ENCODE measurements around the gene ALG14.

Gene ALG14

GRCh38 chr1:95043141-95043980, 29.4 kb downstream of the ALG14 start:
- H3K9me3 Mint-ChIP-seq: no peaks in the 10 kb centered on the region
- H3K4me1 Mint-ChIP-seq: peaks cover 16% of the 10 kb centered on the region
- peak; percentile 98 to 99 (median 99) for TF ChIP-seq CTCF (IDR thresholded peaks at IDR 0.05; ENCODE audit: unreplicated experiment in 3 of 3)
- H3K36me3 Mint-ChIP-seq (ENCODE audit: low read depth): no peaks in the 10 kb centered on the region
- H3K27ac Mint-ChIP-seq: no peak overlapping the region
- H3K4me3 Mint-ChIP-seq: no peak overlapping the region
- H3K27me3 Mint-ChIP-seq (ENCODE audit: low read depth): no peaks in the 10 kb centered on the region

- TF ChIP-seq CTCF (IDR thresholded peaks at IDR 0.05; ENCODE audit: unreplicated experiment in 3 of 3): no peak
- H3K4me1 Mint-ChIP-seq: peaks cover 16% of the 10 kb centered on the region
- no peaks in the 10 kb centered on the region for H3K9me3 Mint-ChIP-seq
- no peaks in the 10 kb centered on the region for H3K36me3 Mint-ChIP-seq (ENCODE audit: low read depth)
- no peak overlapping the region for H3K27ac Mint-ChIP-seq
- H3K4me3 Mint-ChIP-seq: no peak overlapping the region
- H3K27me3 Mint-ChIP-seq (ENCODE audit: low read depth): no peaks in the 10 kb centered on the region
These were observed 30.5 kb downstream of the ALG14 start for GRCh38 chr1:95042286-95042685.

GRCh38 chr1:95041491-95042165, 31.1 kb downstream of the ALG14 start:
- Mint-ChIP-seq H3K4me3 (no peak overlapping the region), H3K4me1 (peaks cover 16% of the 10 kb centered on the region), H3K27me3 (ENCODE audit: low read depth) (no peaks in the 10 kb centered on the region), H3K9me3 (no peaks in the 10 kb centered on the region), H3K36me3 (ENCODE audit: low read depth) (no peaks in the 10 kb centered on the region), H3K27ac (peak overlapping the region in 2 of 3 experiments; percentile 68 to 79)
- peak; percentile 86 to 90 (median 88) for TF ChIP-seq CTCF (IDR thresholded peaks at IDR 0.05; ENCODE audit: unreplicated experiment in 3 of 3)

- Mint-ChIP-seq H3K27me3 (ENCODE audit: low read depth) (no peaks in the 10 kb centered on the region), H3K36me3 (ENCODE audit: low read depth) (no peaks in the 10 kb centered on the region), H3K4me3 (no peak overlapping the region), H3K27ac (no peak overlapping the region), H3K4me1 (peaks cover 16% of the 10 kb centered on the region), H3K9me3 (no peaks in the 10 kb centered on the region)
- no peak for TF ChIP-seq CTCF (IDR thresholded peaks at IDR 0.05; ENCODE audit: unreplicated experiment in 3 of 3)
These were observed 32.7 kb downstream of the ALG14 start for GRCh38 chr1:95040032-95040525.

GRCh38 chr1:95039360-95040031, 33.3 kb downstream of the ALG14 start:
- no peaks in the 10 kb centered on the region for H3K36me3 Mint-ChIP-seq (ENCODE audit: low read depth)
- no peak for TF ChIP-seq CTCF (IDR thresholded peaks at IDR 0.05; ENCODE audit: unreplicated experiment in 3 of 3)
- H3K4me1 Mint-ChIP-seq: peaks cover 16% of the 10 kb centered on the region
- no peaks in the 10 kb centered on the region for H3K9me3 Mint-ChIP-seq
- peak overlapping the region in 1 of 3 experiments; percentile 27 for H3K27ac Mint-ChIP-seq
- no peak overlapping the region for H3K4me3 Mint-ChIP-seq
- H3K27me3 Mint-ChIP-seq (ENCODE audit: low read depth): no peaks in the 10 kb centered on the region
